GM19099 (cell line): Measurements from ENCODE around the gene UNC13C.

Experiments used
- POLR2A ChIP-seq: IDR thresholded peaks from 3 replicates; pipeline ENCODE4 v1.6.1; 2011; ENCODE audit warnings: low read depth; ENCODE audit not compliant: insufficient read length; ENCODE audit errors: extremely low read depth

Gene UNC13C

DNA sequence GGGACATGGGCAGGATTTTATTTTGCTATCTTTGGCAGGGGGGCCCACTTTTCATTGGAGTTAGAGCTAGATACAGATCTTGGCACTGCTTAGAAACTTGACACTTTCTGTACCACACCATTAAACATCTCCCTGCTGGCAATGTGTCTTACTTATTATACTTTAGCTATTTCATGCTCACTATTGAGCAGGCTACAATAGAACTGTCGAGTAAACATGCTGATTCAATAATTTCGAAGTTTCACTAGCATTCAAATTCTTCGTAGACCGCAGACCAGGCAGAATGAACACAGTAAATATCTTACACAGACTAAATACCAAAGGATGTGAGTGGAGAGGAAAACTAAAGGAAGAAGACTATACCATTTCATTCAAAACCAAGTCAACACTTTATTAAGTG, 180.8 kb downstream of the UNC13C start:
- no peak for TF ChIP-seq POLR2A

DNA sequence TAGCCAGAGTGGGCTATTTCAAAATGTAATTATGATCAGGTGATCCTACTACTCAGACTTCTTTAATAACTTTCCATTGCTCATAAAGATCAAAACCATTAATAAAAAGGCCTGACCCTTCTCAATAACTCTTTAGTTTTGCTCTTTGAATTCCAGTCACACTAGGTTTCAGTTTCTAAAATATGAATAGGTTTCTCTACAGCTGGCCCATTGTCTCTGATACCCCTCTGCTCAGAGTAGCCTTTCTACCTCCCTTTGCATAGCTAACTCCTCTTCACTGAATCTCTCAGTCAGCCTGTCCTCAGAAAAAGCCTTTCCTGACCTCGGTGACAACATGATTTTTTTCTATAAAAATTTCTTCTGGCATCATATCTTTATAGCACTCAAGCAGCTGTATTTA, 209.1 kb downstream of the UNC13C start:
- no peak for TF ChIP-seq POLR2A

DNA sequence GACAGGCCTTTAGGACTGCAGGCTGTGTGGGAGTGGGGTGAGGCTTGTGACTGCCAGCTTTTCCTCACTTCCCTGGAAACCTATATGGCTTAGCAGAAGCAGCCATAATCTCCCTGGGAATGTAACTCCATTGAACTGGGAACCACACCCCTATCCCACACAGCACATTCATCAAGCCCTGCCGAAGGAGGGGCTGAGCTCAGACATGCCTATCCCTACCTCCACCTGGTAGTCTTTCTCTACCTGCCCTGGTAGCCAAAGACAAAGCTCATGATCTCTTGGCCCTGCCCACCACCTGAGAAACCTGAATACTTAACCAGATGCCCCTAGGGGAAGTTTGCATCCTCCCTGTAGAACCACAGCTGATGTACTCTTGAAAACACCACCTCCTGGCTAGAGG, 219.8 kb downstream of the UNC13C start:
- TF ChIP-seq POLR2A, result no peak

- TF ChIP-seq POLR2A, result no peak
Measured at GRCh38 chr15:54206586-54207321, 228.5 kb downstream of the UNC13C start.

- no peak for TF ChIP-seq POLR2A
Measured at GRCh38 chr15:54208786-54209185, 230.5 kb downstream of the UNC13C start.

- no peak for TF ChIP-seq POLR2A
Measured at GRCh38 chr15:54212635-54213034, 234.4 kb downstream of the UNC13C start.

DNA sequence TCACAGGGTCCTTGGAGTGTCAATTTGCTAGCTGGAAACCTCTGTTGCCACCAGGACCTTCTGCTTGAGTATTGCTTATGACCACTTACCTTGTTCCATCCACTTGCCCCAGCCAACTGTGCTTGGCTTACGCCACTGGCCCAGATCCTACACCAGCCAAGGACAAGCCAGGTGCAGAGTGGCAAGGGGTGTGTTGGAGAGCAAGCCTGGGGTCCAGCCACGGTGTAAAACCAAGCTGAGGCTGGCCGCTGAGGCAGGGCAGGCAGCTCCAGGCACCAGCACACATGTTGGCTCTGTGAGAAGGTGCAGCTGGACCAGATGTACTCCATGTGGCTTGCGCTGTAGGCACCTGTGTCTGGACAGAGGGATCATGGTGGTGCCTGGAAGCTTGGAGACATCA, 248.2 kb downstream of the UNC13C start:
- no peak for TF ChIP-seq POLR2A

DNA sequence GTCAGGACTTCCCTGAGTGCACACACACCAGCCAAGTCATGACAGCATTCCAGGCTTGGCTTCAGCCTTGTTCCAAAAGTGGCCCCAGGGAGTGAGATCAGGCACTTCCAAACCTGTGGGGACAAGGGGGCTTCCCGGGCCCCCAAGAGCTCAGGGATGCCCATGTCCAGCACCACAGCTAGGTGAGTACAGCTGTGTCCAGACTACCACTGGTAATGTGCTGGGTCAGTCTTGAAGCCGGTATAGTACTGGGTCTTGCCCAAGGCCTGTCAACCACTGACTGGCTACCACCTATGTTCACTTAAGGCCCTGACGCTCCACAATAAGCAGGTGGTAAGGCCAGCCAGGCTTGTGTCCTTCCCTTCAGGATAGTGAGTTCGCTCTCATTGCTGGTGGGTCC, 249.3 kb downstream of the UNC13C start:
- TF ChIP-seq POLR2A, result no peak

- TF ChIP-seq POLR2A, result no peak
Measured at GRCh38 chr15:54250326-54250725, 272.1 kb downstream of the UNC13C start.

GRCh38 chr15:54256190-54256589, 277.9 kb downstream of the UNC13C start:
- no peak for TF ChIP-seq POLR2A

DNA sequence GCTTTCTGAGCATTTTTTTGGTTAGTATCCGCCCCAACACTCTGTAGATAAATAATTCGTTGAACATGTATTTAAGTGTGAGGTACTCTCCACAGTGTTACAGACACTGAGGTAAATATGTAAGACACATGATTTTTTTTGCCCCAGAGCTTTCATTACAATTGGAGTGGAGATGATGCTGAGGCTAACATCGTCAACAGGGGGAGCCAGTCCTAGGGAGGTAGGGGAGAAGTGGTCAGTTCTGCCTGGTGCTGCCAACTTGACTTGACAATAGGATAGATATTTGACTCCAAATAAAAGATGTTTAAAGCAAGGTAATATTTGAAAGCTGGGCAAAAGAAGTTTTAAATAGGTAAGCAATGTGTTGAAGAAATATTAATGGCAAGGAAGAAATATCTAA, 295.7 kb downstream of the UNC13C start:
- no peak for TF ChIP-seq POLR2A

- TF ChIP-seq POLR2A, result no peak
Measured at GRCh38 chr15:54277834-54278233, 299.6 kb downstream of the UNC13C start.

GRCh38 chr15:54280726-54281125, 302.5 kb downstream of the UNC13C start:
- no peak for TF ChIP-seq POLR2A

DNA sequence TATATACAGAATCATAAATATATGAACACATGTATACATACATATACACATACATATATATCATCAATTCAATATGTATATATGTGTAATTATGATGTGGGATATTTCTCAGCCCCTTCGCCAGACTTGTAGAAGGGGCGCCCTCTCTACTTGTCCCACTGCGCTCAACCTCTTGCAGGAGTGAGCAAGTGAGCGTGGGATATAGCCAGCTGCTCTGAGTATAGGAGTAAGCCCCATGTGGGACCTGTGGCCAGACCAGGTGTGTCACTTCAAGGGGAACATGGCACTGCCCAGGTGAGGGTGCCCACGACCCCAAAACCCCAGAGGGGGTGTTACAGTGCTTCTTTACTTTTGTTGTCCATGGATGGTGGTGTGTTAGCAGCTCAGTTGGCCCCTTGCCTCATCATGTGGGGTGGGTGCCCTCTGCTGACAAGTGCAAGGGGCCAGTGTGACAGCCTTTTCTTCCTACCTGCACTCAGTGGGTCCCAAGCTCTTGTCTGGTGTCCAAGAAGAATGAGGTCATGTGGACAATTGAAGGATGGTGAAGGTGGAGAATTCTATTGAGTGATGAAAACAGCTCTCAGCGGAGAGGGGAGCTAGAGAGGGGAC, 304.1 kb downstream of the UNC13C start:
- no peak for TF ChIP-seq POLR2A

- no peak for TF ChIP-seq POLR2A
Measured at GRCh38 chr15:54288049-54288448, 309.8 kb downstream of the UNC13C start.

DNA sequence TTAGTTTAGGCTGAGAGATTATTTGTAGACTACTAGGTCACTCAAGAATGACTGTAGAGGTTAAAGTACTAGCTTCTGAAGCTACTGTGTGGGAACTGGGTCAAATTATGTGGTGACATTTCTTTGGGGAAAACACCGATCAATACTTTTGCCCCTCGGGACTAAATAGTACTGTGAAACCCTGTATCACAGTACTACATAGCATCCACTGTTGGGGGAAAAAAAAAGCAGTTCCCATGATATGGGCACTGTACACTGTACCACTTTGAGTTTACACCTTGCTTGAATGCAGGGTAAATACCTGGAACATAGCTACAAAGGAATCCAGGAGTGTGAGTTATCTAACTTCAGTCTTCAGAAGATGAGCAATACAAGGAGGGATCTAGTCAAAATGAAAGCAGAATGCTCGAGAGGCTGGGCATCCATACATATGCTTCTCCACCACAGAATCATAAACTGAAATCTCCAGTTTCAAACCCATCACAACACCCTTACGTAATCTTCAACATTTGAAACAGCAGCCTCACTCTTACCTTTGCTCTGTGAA, 311.4 kb downstream of the UNC13C start:
- TF ChIP-seq POLR2A, result no peak

DNA sequence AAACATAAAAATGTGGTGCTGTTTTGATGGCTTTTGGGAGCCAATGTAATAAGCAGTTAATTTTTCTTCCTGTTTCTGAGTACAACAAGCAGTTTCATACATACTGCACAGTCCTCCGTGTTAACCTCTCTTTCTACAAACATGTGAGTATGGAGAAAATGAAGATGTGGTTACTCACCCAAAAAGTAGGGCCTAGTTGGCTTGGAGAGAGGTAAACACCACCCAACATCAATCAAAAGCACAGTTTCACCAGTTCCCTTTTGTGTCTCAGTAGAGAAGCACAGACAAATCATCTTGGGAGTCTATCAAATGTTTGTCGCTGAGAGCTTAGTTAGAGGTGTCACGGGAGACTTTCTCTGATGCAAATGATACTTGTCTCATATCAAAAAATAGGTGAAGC, 320.2 kb downstream of the UNC13C start:
- TF ChIP-seq POLR2A, result no peak

- no peak for TF ChIP-seq POLR2A
Measured at GRCh38 chr15:54304321-54304720, 326.1 kb downstream of the UNC13C start.
